Right lobe of liver (tissue), 6 donors: ENCODE measurements around the gene CACNA1E. TPM values are rescaled to one million over a fixed set of nuclear protein-coding genes. Genes with fewer than 3 reads are reported as not detected.
A peak's percentile ranks its signal among the peaks of the same experiment; 100 is the strongest.

ENCODE experiments used
- ATAC-seq, 4 donors: fragments of 200-7000 bp; cut with Tn5 transposase; one replicate each; pipeline ENCODE4 v1.9.1; 2020; ENCODE audit warnings: mild to moderate bottlenecking in 4 of 4, moderate library complexity in 4 of 4
- DNase-seq, 3 donors: peaks; one replicate each; pipeline ENCODE4 v3.0.0-alpha.2; 2020
- H3K27ac ChIP-seq, 3 donors: fragments of 200-600 bp; one replicate each; pipeline ENCODE4 v1.8.0; 2022
- H3K27me3 ChIP-seq, 2 donors: fragments of 200-600 bp; one replicate each; pipeline ENCODE4 v1.8.0; 2022
- H3K36me3 ChIP-seq, 4 donors: fragments of 200-600 bp; sonication (generic) in 1 of 4; one replicate each; pipeline versions ENCODE4 v1.5.1 to v1.8.0; 2017 to 2022; ENCODE audit warnings: control low read depth in 1 of 4
- H3K4me1 ChIP-seq, 4 donors: fragments of 200-600 bp; sonication (generic) in 1 of 4; one replicate each; pipeline versions ENCODE4 v1.5.1 to v1.8.0; 2017 to 2022; ENCODE audit warnings: control low read depth in 1 of 4
- H3K4me3 ChIP-seq, 3 donors: fragments of 200-600 bp; one replicate each; pipeline ENCODE4 v1.8.0; 2022
- H3K9me3 ChIP-seq, 4 donors: fragments of 200-600 bp; sonication (generic) in 1 of 4; one replicate each; pipeline versions ENCODE4 v1.5.1 to v1.8.0; 2017 to 2022; ENCODE audit warnings: control low read depth in 1 of 4
- CTCF ChIP-seq, 4 donors: fragments of 200-600 bp in 3 of 4; fragments of 450-650 bp in 1 of 4; IDR thresholded peaks; one replicate each; pipeline versions ENCODE4 v1.5.1 to v1.8.0; 2016 to 2022; ENCODE audit warnings: antibody characterized with exemption in 4 of 4, mild to moderate bottlenecking in 2 of 4
- POLR2A ChIP-seq: fragments of 450-650 bp; IDR thresholded peaks from one replicate; pipeline ENCODE4 v1.6.1; 2017; ENCODE audit warnings: antibody characterized with exemption, mild to moderate bottlenecking
- WGBS: methylation state at CpG from one replicate; pipeline ENCODE4 v1.1.6; 2018; ENCODE audit warnings: low coverage, low lambda C conversion rate; ENCODE audit not compliant: insufficient coverage; ENCODE audit errors: missing lambda C conversion rate; 5-methylcytosine and 5-hydroxymethylcytosine counted together
- intact Hi-C, 2 donors: fragments of 100-400 bp; cut with DNase I; formaldehyde crosslinking; loops; one replicate each; pipeline versions ENCODE4 v1.11.2 to v1.14.1; 2022
- total RNA-seq, 6 experiments: library from RNA; depleted of rRNA in 2 of 6; stranded (reverse); fragments of >200 nt in 2 of 6; fragmentation: NEBNext Ultra II Directional in 3 of 6; extraction: Animal tissue kit (Norgen Biotek cat#: 25700) in 3 of 6; gene quantifications; one replicate each; pipeline versions ENCODE4 v1.1.0 to v1.2.4, GENCODE V29; 2016 to 2023
- donor health status: DM: no; HTN: yes; CAD: no.
- donor health status: DM: no; HTN: no; CAD: no.
- donor health status: DM: no; HTN: no; CAD: no.
- donor health status: DM: no; HTN: yes; CAD: no.
- donor health status: DM: no; HTN: yes; CAD: no.

Gene CACNA1E
- total RNA-seq, 6 experiments from 2014 or later: 0.05 to 0.09 (median 0.06) TPM; not detected in 2

GRCh38 chr1:181478306-181478705 is 5.0 kb upstream of the CACNA1E start:
- no peak for TF ChIP-seq POLR2A
- no peak for TF ChIP-seq CTCF (IDR thresholded peaks at IDR 0.05)

GRCh38 chr1:181479137-181479745 is 4.1 kb upstream of the CACNA1E start:
- intact Hi-C loops: loop anchor here (5.0 to 10.0 kb wide), 2 partner anchors 198 to 466 kb away; no protein-coding TSS in a partner anchor
- peak in 2 of 3 donors; percentile 47 to 59 for DNase-seq
- TF ChIP-seq POLR2A (no peak), CTCF (IDR thresholded peaks at IDR 0.05) (peak; percentile 83 to 88 (median 85))

More at GRCh38 chr1:181478306-181478705, 5.0 kb upstream of the CACNA1E start:
- DNase-seq (no peak), ATAC-seq (no peak)
- Histone ChIP-seq H3K4me1 (no peaks in the 10 kb centered on the region), H3K27me3 (peaks cover 0 to 5% of the 10 kb centered on the region in 2 donors), H3K27ac (no peak overlapping the region), H3K36me3 (no peaks in the 10 kb centered on the region), H3K4me3 (no peak overlapping the region), H3K9me3 (no peaks in the 10 kb centered on the region)
- intact Hi-C loops: loop anchor here (5.0 to 10.0 kb wide), 2 partner anchors 199 to 466 kb away; no protein-coding TSS in a partner anchor
- 73% methylated on average over 1 of the region's 2 CpGs for WGBS

GRCh38 chr1:181482001-181482430 is 1.3 kb upstream of the CACNA1E start:
- no peak overlapping the region for H3K4me3 ChIP-seq
- ATAC-seq: no peak
- 23% methylated on average over 6 of the region's 36 CpGs for WGBS
- no peaks in the 10 kb centered on the region for H3K9me3 ChIP-seq
- H3K27me3 ChIP-seq: peaks cover 5 to 14% of the 10 kb centered on the region in 2 donors
- TF ChIP-seq CTCF (IDR thresholded peaks at IDR 0.05): no peak
- no peak for TF ChIP-seq POLR2A
- H3K4me1 ChIP-seq: no peaks in the 10 kb centered on the region
- no peak overlapping the region for H3K27ac ChIP-seq
- peak in 1 of 3 donors; percentile 54 for DNase-seq
- intact Hi-C loops: loop anchor here in 1 of 2 donors (5.0 kb wide), 1 partner anchor 195 kb away; no protein-coding TSS in a partner anchor
- no peaks in the 10 kb centered on the region for H3K36me3 ChIP-seq

More at GRCh38 chr1:181479137-181479745, 4.1 kb upstream of the CACNA1E start:
- WGBS: 33% methylated on average over 3 of the region's 3 CpGs
- Histone ChIP-seq H3K9me3 (no peaks in the 10 kb centered on the region), H3K4me1 (no peaks in the 10 kb centered on the region), H3K27me3 (peaks cover 5% of the 10 kb centered on the region in 2 donors), H3K36me3 (no peaks in the 10 kb centered on the region), H3K4me3 (no peak overlapping the region), H3K27ac (no peak overlapping the region)
- ATAC-seq: peak; percentile 91 to 97 (median 92)

GRCh38 chr1:181482521-181483284 is 614 bp upstream of the CACNA1E start:
- no peaks in the 10 kb centered on the region for H3K36me3 ChIP-seq
- peak overlapping the region in 1 of 3 donors; percentile 13 for H3K4me3 ChIP-seq
- TF ChIP-seq CTCF (IDR thresholded peaks at IDR 0.05): no peak
- TF ChIP-seq POLR2A: no peak
- intact Hi-C loops: loop anchor here in 1 of 2 donors (5.0 kb wide), 1 partner anchor 195 kb away; no protein-coding TSS in a partner anchor
- 3% methylated on average over 25 of the region's 62 CpGs for WGBS
- no peak overlapping the region for H3K27ac ChIP-seq
- H3K9me3 ChIP-seq: no peaks in the 10 kb centered on the region
- DNase-seq: peak in 2 of 3 donors; percentile 47 to 66
- peaks cover 5 to 14% of the 10 kb centered on the region in 2 donors for H3K27me3 ChIP-seq
- no peaks in the 10 kb centered on the region for H3K4me1 ChIP-seq
- ATAC-seq: peak; percentile 31 to 50 (median 40)
